Vein endothelial cell (primary cell): ENCODE measurements around the gene VSX1. TPM values are rescaled to one million over a fixed set of nuclear protein-coding genes. Genes with fewer than 3 reads are reported as not detected.

Experiments
- total RNA-seq: library from RNA; depleted of rRNA; stranded (reverse); fragments of >200 nt; gene quantifications from 2 replicates; pipeline ENCODE4 v1.2.3, GENCODE V29; 2012

Gene VSX1
- total RNA-seq, result not detected in 2 replicates

GRCh38 chr20:25081730-25082497, at the start of gene VSX1:
Gene VSX1 (minus strand): TSS chr20:25082141. CDS start chr20:25082096, 45 bp downstream.

GRCh38 chr20:25058051-25058846, 23.7 kb downstream of the VSX1 start, which contains the start of gene ACSS1:
Gene ACSS1 (minus strand): TSS chr20:25058139. CDS start chr20:25058102, 37 bp downstream.

Other genes starting within 250 kb of the VSX1 start
- gene CST7, start 132.9 kb downstream of the VSX1 start, total RNA-seq, result not detected in 2 replicates
- gene APMAP, start 89.4 kb downstream of the VSX1 start, total RNA-seq, result 69.2 and 75.5 TPM in 2 replicates
- gene ACSS1, start 24.0 kb downstream of the VSX1 start, total RNA-seq, result 6.5 and 8.5 TPM in 2 replicates
- gene ENTPD6, start 113.6 kb upstream of the VSX1 start, total RNA-seq, result 37.8 and 48.3 TPM in 2 replicates
- 99.3 and 99.8 TPM in 2 replicates for gene PYGB, start 165.9 kb upstream of the VSX1 start, total RNA-seq